ENCODE measurements around the gene SETD9. TPM values are rescaled to one million over a fixed set of nuclear protein-coding genes. Genes with fewer than 3 reads are reported as not detected.

SETD9 gene
- total and polyA plus RNA-seq, 2 of the 13 experiments (the other 11 are each of a cell fraction or from before 2014, with no cell fraction given): 4.8 to 17.8 TPM

DNA sequence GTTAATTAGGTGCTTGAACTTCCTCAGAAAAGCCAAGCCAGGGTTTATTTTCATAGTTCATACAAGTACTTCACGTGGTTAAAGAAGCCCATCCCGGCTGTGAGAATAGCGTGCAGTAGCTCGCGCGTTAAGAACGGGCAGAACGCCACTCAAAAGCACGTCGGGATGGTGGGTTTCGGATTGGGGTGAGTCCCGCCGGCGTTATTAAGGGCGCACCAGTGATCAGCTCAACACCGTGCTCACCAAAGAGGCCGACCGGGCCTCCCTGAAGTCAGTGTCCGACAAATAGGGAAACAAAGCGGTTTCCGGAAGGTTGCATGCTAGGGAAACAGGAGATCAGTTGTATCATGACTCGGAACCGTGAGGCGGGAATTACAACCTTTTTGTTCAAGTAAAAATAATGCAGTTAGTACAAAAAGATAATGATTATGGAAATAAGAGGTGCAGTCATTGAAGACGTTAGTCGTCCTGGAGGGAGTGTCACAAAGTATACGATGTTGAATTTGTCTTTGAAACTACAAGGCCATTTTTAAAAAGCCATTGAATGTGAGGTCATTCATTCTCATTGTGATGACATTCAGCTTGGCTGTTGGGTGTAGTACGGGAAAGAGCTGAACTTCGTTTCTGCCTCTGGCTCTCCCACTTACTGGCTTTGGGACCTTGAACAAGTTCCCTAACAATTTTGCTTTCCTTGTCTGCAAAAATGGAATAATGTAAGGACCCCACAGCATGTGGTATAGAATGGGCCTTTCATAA, 992 bp downstream of the SETD9 start (continued):
- TF ChIP-seq, protein P1, sequence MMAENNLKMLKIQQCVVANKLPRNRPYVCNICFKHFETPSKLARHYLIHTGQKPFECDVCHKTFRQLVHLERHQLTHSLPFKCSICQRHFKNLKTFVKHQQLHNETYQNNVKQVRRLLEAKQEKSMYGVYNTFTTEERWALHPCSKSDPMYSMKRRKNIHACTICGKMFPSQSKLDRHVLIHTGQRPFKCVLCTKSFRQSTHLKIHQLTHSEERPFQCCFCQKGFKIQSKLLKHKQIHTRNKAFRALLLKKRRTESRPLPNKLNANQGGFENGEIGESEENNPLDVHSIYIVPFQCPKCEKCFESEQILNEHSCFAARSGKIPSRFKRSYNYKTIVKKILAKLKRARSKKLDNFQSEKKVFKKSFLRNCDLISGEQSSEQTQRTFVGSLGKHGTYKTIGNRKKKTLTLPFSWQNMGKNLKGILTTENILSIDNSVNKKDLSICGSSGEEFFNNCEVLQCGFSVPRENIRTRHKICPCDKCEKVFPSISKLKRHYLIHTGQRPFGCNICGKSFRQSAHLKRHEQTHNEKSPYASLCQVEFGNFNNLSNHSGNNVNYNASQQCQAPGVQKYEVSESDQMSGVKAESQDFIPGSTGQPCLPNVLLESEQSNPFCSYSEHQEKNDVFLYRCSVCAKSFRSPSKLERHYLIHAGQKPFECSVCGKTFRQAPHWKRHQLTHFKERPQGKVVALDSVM (CRISPR knock-in tag; IDR thresholded peaks at IDR 0.05): peak; percentile 55
- TF ChIP-seq ZNF790 (CRISPR knock-in tag; IDR thresholded peaks at IDR 0.05; ENCODE audit: borderline replicate concordance): no peak
- peak; percentile 84; the same call in 1 of the 2 replicates for TF ChIP-seq ZBTB21 (CRISPR knock-in tag; IDR thresholded peaks at IDR 0.05)
- TF ChIP-seq, protein P2, sequence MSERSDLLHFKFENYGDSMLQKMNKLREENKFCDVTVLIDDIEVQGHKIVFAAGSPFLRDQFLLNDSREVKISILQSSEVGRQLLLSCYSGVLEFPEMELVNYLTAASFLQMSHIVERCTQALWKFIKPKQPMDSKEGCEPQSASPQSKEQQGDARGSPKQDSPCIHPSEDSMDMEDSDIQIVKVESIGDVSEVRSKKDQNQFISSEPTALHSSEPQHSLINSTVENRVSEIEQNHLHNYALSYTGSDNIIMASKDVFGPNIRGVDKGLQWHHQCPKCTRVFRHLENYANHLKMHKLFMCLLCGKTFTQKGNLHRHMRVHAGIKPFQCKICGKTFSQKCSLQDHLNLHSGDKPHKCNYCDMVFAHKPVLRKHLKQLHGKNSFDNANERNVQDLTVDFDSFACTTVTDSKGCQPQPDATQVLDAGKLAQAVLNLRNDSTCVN (CRISPR knock-in tag; IDR thresholded peaks at IDR 0.05; ENCODE audit: borderline replicate concordance): no peak
- no peak for TF ChIP-seq SRSF9 (IDR thresholded peaks at IDR 0.05; ENCODE audit: borderline replicate concordance, insufficient read depth, low read depth, low read length, poor library complexity, severe bottlenecking)
- TF ChIP-seq, protein P3, sequence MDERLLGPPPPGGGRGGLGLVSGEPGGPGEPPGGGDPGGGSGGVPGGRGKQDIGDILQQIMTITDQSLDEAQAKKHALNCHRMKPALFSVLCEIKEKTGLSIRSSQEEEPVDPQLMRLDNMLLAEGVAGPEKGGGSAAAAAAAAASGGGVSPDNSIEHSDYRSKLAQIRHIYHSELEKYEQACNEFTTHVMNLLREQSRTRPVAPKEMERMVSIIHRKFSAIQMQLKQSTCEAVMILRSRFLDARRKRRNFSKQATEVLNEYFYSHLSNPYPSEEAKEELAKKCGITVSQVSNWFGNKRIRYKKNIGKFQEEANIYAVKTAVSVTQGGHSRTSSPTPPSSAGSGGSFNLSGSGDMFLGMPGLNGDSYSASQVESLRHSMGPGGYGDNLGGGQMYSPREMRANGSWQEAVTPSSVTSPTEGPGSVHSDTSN (CRISPR knock-in tag; IDR thresholded peaks at IDR 0.05): no peak
- TF ChIP-seq PAF1 (CRISPR knock-in tag; IDR thresholded peaks at IDR 0.05): no peak
- no peak for TF ChIP-seq NFE2L1 (CRISPR knock-in tag; IDR thresholded peaks at IDR 0.05; ENCODE audit: borderline replicate concordance)
- no peak for TF ChIP-seq ZC3H13 (CRISPR knock-in tag; IDR thresholded peaks at IDR 0.05)
- TF ChIP-seq ZNF629 (CRISPR knock-in tag; conservative IDR thresholded peaks at IDR 0.05): no peak
- TF ChIP-seq, protein P4, sequence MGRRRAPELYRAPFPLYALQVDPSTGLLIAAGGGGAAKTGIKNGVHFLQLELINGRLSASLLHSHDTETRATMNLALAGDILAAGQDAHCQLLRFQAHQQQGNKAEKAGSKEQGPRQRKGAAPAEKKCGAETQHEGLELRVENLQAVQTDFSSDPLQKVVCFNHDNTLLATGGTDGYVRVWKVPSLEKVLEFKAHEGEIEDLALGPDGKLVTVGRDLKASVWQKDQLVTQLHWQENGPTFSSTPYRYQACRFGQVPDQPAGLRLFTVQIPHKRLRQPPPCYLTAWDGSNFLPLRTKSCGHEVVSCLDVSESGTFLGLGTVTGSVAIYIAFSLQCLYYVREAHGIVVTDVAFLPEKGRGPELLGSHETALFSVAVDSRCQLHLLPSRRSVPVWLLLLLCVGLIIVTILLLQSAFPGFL (CRISPR knock-in tag; IDR thresholded peaks at IDR 0.05): no peak
- no peak for TF ChIP-seq AKAP8 (CRISPR knock-in tag; IDR thresholded peaks at IDR 0.05)
- TF ChIP-seq, protein P5, sequence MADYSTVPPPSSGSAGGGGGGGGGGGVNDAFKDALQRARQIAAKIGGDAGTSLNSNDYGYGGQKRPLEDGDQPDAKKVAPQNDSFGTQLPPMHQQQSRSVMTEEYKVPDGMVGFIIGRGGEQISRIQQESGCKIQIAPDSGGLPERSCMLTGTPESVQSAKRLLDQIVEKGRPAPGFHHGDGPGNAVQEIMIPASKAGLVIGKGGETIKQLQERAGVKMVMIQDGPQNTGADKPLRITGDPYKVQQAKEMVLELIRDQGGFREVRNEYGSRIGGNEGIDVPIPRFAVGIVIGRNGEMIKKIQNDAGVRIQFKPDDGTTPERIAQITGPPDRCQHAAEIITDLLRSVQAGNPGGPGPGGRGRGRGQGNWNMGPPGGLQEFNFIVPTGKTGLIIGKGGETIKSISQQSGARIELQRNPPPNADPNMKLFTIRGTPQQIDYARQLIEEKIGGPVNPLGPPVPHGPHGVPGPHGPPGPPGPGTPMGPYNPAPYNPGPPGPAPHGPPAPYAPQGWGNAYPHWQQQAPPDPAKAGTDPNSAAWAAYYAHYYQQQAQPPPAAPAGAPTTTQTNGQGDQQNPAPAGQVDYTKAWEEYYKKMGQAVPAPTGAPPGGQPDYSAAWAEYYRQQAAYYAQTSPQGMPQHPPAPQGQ (CRISPR knock-in tag; IDR thresholded peaks at IDR 0.05; ENCODE audit: borderline replicate concordance): no peak
- TF ChIP-seq GABPA (IDR thresholded peaks at IDR 0.05; ENCODE audit: low read depth, low read length): peak; percentile 29; the same call in 1 of the 2 replicates
- TF ChIP-seq GABPA (CRISPR knock-in tag; IDR thresholded peaks at IDR 0.05; ENCODE audit: low read depth): peak; percentile 52; the same call in 1 of the 2 replicates
- TF ChIP-seq ELF1 (CRISPR knock-in tag; IDR thresholded peaks at IDR 0.05): peak; percentile 23
- no peak for TF ChIP-seq ZNF660 (CRISPR knock-in tag; IDR thresholded peaks at IDR 0.05; ENCODE audit: borderline replicate concordance, low read depth)
- TF ChIP-seq SIN3A (IDR thresholded peaks at IDR 0.05; ENCODE audit: borderline replicate concordance, low read depth, low read length): no peak
- no peak for TF ChIP-seq ZNF550 (CRISPR knock-in tag; IDR thresholded peaks at IDR 0.05; ENCODE audit: borderline replicate concordance)
- peak; percentile 11; the same call in 1 of the 2 replicates for TF ChIP-seq ZNF788 (CRISPR knock-in tag; IDR thresholded peaks at IDR 0.05; ENCODE audit: borderline replicate concordance)

All from HepG2 (cell line).